HG02973 (cell line): ENCODE data around the gene GRIK1.

Experiments used
- ATAC-seq: cut with Tn5 transposase; IDR thresholded peaks from one replicate; pipeline ENCODE4 v1.9.1; 2021; ENCODE audit warnings: moderate library complexity; ENCODE audit not compliant: unreplicated experiment

Gene GRIK1

DNA sequence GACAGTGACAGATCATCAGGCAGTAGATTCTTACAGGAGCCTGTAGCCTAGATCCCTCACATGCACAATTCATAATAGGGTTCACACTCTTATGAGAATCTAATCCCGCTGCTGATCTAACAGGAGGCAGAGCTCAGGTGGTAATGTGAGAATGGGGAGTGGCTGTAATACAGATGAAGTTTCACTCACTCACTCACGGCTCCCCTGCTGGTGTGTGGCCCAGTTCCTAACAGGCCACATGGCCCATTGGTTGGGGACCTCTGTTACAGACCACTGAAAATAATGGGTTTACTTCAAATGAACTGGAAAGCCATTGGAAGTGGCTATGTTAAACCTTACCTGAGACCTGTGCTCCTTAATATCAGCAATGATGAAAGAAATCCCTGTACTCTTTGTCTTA lies 151.0 kb downstream of the GRIK1 start:
- ATAC-seq: no peak

DNA sequence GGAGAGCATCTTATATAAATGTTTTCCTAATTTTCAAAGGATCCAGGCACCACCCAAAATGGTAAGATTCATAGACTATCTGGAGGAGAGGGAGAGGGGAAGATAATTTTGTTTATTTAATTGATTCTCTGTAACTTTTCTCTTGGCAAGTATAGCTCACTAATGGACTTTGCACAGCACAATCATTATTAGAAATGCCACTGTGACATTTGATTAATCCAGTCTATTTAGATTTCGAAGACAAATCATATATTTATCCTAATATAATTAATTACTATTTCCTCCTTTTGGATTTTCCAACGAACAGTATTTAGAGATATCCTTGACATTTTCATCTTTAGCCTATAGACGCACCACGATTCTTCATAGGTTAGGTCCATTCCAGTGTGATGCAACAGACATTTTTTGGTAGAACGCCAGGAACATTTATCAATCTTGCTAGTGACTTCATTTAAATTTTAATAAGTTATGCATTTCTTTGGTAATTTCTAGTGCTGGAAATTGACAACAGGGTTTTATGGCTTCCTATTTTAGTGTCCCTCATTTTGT lies 152.4 kb downstream of the GRIK1 start:
- ATAC-seq: no peak

DNA sequence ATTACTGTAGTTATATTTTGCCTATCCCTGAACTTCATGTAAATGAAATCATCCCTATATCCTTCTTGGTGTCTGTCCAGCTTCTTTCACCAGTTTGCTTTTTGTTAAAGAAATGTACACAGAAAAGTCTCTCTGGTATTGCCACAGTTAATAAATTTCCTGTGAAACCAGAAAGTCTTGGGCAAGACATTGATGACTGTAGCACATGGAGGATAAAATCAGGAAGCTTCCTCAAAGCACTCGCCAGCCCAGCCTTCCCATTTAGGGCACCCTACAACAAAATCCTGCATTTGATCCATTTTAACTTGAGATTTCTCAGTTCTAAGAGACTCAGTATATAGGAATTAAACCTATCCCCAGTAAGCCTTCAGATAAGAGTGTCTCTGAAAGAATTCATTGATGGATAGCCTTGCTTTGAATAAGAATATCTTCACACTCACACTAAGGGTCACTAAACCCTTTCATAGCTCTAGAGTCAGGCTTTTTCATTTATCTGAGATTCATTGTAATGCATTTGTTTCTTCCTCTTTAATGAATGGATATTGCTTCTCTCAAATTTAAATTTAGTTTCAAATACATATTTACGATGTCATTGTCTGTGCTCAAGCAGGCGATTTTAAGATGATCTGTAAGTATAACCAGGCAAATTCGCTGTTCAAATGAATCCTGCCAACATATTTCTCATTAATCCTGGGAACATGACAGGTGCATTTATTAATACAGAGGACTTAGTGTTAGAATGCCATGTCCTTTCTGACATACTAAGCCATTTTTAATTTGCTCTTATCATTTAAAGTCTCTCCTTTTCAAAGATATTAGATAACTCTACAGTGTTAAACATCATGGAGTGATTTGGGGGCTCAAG lies 153.1 kb downstream of the GRIK1 start:
- ATAC-seq: no peak

DNA sequence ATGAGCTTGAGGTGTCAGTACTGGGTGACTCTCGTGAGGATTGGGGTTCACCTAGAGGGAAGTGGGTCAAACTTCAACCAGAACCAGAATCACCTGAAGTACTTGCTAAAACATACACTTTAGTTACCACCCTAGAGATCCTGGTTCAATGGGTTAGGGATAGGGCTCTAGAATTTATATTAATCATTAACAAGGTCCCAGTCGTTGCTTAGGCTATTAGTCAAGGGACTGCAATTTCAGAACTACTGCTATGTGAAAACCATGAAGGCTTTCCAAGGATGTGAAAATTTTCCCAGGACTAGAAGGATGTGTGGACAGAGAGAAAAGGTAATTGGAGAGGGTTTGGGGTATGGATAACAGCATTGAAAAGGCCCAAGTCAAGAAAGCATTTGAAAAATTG lies 162.6 kb downstream of the GRIK1 start:
- no peak for ATAC-seq

DNA sequence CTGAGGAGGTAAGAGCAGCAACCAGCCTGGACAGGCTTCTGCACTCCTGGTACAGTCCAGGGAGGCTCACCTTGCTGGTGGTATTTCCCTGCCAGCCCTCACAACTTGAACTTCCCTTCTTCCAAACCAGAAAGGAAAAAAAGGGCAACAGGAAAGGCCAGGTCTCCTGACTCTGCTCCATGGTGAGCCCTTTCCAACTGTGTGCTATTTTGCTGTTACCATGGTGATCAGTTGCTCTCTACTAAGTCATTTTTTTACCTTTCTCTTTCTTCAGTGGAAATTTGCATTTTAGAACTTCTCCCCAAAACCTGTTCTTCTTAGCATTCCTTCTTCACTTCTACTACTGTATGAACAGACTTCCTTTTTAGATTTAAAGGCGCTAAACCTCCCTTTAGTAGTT lies 164.3 kb downstream of the GRIK1 start:
- no peak for ATAC-seq

DNA sequence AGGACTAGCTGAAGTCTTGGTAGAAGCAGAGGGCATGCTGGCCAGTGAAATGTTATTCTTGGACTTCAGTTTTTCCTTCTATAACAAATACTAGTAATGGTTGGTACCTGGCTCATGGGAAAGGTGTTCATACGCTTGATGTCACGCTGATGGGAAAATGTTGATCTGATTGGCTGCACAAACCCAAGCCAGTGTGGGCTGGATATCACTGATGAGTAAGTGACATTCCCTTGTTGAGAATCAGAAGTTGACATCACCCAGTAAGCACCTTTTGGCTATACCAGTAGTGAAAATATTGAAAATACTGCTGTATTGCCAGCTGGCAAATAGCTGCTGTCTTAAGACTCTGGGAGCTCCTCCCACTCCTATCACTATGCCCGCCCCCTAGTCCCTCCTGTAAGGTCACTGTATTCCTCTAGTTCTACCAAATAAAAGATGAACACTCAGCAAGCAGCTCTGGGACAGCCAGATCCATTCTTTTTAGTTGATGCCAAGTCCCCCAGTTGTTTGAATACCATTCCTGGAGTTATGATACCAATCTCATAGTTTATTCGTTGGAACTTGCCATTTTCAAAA lies 168.2 kb downstream of the GRIK1 start:
- no peak for ATAC-seq

DNA sequence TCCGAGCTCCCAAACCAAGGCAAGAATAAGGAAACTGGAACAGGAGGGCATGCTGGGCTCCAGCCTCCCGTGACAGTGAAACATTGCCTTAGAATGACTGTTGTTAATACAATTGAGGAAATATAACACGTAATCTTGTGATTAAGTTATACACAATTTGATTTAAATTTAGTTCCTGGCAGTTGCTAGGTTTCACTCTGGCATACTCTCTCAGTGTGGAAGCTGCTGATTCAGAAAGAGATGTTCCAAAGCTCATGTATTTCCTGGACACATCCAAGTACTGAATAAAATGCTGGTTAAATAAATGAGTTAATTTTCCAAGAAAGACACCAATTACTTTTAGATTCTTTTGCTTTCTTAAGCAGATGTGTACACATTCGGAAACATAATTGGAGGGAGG lies 176.1 kb downstream of the GRIK1 start:
- no peak for ATAC-seq

DNA sequence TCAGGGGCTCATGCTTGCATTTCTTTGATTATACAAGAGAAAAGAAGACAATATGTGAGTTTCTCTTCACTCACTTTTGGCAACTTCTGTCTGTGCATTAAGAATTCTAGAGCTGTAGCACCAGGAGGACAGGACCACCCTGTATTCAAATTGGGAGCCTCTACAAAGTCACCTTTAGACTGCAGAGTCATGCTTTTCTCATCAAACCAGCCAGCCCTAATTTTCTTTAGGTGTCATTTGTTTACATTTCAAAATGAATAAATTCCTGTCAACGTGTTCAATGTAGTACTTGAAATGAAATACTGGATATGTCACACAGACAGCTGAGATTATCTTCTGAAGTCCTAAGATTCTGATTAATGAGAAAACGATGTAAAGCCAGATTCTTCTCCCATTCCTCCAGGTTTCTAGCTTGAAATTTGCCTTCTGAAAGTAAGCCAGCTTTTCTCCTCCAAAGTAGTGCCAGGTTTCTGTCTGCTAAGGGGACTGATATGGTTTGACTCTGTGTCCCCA lies 177.2 kb downstream of the GRIK1 start:
- no peak for ATAC-seq

DNA sequence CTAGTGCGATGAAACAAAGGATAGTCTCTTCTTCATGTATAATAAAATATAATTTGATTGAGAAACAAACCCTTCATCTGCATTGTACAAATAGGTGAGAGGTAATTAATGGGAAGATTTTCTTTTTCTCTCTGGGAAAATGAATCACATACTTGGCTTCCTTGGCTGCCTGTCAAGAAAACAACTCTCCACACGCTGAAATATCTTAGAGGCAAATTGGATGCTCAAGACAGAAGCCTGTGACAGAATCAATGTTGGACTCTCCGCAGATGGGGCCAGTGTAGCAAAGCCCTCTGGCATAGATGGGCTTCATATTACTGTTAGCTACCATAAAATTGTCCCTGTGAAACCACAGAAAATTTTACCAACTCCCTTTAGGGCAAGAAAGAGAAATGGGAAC lies 186.6 kb downstream of the GRIK1 start:
- no peak for ATAC-seq

DNA sequence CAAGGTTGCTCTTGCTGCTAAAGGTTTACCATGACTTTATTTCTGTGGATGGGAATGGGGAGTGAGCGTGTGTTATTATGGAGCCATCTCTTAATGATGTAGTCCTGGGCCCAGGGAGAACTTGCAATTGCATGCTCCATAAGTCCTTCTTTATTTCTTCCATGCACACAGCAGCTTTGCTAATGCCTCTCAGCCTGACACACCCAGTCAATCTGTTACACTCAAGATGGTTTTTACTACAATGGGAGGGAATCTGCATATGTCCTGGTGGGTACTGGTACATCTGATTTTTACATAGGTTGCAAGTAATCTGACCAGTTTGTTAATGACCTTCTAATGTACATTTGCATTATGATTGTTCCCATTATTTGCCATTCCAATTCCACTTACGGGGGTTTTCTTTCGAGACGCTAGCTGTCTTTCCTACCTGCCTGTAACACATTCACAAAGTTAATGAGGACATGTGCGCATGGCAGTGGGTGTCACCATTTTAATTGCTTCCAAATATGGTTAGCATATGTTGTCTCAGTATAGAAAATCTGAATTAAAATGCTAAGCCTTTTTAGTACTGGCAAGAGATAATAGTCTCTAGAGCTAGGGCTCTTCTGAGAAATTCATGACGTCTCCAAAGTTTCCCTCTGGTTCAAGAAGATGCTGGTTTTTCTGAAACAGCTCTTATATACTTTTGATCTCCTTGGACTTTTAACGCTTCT lies 188.2 kb downstream of the GRIK1 start:
- ATAC-seq: no peak

DNA sequence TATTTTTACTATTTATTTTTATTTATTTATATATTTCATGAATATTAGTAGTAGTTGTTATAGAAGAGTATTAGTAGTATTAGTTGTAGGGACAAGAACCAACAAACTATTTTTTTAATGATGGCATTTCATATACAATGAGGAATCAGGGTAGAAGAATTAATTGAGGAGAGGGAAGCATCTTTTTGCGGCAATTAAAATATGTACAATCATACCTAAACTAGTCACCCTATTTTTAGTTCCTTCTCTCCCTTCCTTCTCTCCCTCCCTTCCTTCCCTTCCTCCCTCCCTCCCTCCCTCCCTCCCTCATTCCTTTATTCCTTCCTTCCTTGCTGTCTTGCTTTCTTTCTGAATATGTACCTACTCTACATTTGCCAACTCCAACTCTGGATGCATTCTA lies 189.8 kb downstream of the GRIK1 start:
- ATAC-seq: no peak

DNA sequence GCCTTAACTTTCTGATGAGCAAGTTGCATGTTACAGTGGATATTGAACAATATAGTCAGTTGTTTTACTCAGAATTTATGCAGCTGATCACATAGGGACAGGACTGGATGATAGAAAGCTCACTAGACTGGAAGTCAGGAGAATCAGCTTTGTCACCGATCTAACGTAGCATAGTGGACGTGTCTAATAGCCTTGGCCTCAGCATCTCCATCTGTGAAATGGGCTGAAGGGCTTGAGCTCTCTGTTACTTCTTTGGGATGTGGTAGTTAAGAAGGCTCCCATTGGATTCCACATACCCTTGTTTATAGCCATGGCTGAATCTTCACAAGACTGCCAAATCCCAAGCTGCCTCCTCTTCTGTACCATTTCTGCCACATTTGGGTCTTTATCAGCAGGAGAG lies 190.6 kb downstream of the GRIK1 start:
- no peak for ATAC-seq

DNA sequence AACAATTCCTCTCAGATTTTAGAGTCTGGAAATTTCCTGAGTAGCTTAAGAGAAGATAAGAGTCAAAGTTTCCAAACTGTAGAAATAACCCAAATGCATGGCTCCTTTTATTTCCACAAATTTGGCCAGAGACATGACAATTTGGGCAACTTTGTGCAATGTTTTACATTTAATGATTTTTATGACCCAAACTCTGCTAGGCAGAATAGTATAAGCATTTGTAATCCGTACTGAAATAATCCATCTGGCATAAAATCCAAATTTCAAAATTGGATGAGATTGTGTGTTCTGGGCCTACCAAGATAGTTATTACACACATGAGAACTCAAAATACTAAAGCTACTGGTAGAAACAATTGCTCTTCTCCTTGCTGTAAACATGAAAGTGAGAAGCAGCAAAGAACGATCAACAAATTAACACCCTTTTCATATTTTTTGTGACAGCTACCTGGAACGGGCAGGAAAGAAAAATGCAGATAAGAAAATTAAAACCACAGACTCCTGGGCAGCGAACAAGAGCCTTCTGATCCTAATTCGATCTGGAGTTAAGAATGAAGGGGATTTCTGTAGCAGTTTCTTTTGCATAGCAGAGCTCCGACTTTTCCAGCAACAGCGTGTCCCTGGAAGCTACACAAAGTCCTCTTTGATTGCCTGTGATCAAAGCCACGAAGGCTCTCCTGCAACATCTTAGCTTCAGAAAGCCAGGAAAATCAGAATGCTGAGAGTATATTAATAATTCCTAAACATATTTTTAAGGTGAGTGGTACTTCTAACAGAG lies 191.2 kb downstream of the GRIK1 start:
- no peak for ATAC-seq

DNA sequence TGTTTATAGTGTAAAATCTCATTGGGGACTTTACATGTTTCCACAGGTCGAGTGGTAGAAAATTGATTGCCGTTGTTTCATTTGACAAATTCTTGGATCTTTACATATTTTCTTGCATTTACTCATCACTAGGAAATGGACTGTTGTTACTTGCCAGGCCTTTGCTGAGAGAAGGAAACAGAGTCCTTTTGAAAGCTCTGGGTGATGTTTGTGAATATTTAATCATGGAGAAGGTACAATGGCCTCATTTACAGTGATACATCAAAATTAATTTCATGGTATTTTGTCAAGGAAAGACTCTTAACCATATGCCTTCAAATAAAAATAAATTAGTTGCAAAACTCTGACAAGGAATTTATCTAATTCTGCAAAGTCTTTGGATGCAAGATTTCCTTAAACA lies 198.0 kb downstream of the GRIK1 start:
- ATAC-seq: no peak

DNA sequence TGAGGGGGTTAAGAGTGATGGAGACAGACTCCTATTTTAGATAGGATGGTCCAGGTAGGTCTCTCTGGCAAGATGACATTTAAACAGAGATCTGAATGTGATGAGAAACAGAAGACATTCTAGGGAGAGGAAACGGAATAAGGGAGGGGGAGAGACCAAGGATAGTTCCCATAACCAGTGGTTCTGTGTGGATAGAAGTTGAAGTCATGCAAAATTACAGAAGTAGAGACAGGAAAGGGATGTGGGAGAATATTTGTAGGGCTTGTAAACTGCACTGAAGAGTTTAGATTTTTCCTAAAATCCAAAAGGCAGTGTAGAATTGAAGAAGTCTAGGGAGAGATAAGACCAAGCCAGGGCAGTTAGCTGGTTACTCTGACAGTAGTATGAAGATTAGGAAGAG lies 200.6 kb downstream of the GRIK1 start:
- no peak for ATAC-seq

DNA sequence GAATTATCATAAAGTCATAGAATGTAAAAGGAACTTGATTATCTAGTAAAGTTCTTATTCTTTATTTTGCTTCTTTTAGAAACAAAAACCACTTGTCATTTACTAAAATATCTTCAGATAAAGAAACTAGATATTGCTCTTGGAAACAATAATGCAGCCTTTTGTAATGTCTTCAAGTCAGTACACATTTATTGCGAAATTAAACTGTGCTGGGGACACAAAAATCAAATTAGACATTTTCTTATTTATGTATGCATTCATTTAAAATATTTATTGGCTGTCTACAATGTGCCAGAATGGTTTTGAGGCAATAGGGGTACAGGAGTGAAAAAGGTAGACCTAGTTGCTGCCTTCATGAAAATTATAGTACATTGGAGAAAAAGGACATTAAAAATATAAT lies 201.1 kb downstream of the GRIK1 start:
- ATAC-seq: no peak

DNA sequence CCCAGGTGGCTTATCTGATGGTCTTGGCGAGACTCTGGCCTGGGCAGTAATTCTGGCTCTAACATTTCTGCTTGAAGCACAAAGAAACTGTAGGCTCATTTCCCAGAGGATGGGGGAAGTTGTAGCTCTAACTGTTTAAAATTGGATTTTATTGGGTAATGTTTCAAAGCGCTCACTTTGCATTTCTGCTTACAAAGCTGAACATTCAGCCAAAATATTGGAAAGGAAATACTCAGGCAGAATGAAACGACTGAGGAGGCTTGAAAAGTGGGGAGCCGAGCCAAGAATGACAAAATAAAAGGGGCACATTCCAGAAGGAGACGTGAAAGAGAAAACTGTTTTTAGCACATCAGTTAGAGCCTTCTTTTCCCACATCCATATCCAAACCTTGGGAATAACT lies 202.6 kb downstream of the GRIK1 start:
- no peak for ATAC-seq

DNA sequence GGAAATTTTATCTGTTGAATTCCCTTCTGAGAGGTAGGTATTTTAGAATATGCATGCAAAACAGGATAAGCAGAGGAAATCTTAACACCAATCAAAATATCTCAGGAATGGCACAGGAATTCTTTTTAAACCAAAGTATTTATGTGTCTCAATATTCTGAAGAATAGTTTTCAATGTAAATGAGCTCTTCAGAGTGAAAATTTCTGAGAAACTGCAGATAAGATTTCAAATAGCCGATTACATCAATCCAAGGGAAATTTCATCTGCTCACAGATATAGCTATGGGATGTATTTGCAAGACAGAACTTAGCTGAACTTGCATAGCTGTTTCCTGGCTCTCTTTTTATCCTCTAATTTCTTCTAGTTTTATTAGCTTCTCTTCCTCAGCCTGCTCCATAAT lies 209.5 kb downstream of the GRIK1 start:
- ATAC-seq: no peak

DNA sequence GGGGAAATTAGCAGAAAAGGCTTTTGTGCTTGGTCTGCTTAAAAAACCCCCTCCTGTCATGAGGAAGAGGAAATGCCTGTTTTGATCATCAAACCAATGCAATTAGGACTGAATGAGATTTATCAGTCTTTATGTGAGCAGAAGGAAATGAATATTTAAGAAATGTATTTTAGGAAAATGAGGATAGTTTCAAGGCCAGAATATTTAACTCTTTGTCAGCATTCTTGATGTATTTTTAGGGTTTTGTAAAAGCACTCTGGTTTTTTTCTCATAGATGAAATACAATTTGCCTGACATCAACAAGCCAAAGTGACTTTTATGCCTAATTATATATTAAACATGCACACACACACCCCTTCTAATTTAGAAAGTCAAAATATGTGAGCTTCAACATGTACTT lies 213.8 kb downstream of the GRIK1 start:
- no peak for ATAC-seq

DNA sequence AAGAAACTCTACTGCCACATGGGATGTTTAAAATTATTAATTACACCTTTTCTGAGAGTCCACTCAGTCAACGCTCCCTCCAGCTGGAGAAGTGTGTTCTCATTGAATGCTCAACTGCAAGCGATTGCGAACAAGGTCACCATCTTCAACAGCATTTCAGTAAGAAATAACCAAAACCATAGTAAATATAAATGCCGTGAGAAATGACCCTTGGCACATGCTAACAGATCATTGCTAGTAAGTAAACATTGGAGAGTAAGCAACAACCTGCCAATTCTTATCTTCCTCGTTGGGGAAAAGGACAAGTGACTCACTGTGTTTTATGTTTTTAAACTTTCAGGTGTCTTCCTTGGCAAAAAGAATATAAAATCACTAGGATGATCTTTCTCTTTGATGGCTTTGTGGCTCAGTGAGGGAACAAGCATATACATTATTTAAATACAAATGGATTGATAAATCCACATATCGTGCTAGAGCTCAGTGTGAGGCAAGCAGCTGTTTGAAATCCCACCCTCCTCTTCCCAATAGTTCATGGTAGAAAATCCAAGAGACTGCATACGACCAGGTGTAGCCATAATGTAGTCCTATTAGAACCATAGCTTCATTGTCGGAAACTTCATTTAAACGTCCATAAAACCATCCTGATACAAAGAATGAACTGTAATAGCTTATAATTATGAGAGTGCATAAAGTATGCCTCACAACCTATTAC lies 214.6 kb downstream of the GRIK1 start:
- ATAC-seq: no peak
